ENCODE results near the gene ARMH3.

ARMH3 gene

GRCh38 chr10:101896225-101896877, 159.6 kb downstream of the ARMH3 start:
- TF ChIP-seq, protein P1, sequence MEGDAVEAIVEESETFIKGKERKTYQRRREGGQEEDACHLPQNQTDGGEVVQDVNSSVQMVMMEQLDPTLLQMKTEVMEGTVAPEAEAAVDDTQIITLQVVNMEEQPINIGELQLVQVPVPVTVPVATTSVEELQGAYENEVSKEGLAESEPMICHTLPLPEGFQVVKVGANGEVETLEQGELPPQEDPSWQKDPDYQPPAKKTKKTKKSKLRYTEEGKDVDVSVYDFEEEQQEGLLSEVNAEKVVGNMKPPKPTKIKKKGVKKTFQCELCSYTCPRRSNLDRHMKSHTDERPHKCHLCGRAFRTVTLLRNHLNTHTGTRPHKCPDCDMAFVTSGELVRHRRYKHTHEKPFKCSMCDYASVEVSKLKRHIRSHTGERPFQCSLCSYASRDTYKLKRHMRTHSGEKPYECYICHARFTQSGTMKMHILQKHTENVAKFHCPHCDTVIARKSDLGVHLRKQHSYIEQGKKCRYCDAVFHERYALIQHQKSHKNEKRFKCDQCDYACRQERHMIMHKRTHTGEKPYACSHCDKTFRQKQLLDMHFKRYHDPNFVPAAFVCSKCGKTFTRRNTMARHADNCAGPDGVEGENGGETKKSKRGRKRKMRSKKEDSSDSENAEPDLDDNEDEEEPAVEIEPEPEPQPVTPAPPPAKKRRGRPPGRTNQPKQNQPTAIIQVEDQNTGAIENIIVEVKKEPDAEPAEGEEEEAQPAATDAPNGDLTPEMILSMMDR (IDR thresholded peaks at IDR 0.05; ENCODE audit: low read depth, low read length): no peak
- H3K4me1 ChIP-seq: no peaks in the 10 kb centered on the region
- DNase-seq: no peak
- H3K4me3 ChIP-seq (ENCODE audit: low read depth, low read length): no peak overlapping the region
- H3K36me3 ChIP-seq: no peaks in the 10 kb centered on the region
- no peaks in the 10 kb centered on the region for H3K27me3 ChIP-seq
- no peaks in the 10 kb centered on the region for H3K9me3 ChIP-seq

DNA sequence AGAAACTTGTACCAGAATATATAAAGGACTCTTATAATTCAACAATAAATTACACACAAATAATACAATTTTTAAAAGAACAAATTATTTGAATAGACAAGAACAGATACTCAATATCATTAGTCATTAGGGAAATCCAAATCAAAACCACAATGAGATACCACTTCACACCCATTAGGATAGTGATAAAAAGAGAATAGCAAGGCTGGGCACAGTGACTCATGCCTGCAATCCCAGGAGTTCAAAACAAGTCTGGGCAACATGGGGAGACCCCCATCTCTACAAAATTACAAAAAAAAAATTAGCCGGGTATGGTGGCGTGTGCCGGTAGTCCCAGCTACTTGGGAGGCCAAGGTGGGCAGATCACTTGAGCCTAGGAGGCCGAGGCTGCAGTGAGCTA, 160.2 kb downstream of the ARMH3 start:
- H3K36me3 ChIP-seq: no peaks in the 10 kb centered on the region
- H3K9me3 ChIP-seq: no peaks in the 10 kb centered on the region
- H3K4me1 ChIP-seq: no peaks in the 10 kb centered on the region
- H3K27me3 ChIP-seq: no peaks in the 10 kb centered on the region
- no peak overlapping the region for H3K4me3 ChIP-seq (ENCODE audit: low read depth, low read length)
- DNase-seq: no peak
- TF ChIP-seq, protein P1 (IDR thresholded peaks at IDR 0.05; ENCODE audit: low read depth, low read length): no peak

DNA sequence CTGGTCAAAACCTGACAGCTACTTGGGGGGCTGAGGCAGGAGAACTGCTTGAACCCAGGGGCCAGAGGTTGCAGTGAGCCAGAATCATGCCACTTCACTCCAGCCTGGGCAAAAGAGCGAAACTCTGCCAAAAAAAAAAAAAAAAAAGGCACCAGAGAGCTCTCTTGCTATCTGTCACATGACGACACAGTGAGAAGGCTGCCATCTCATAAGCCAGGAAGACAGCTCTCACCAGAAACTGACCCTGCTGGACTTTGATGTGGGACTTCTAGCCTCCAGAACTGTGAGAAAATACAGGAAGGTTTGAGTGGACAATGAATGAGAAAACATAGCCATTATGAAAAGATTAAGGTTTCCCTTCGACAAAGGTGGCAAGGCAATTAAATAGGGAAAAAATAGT, 161.2 kb downstream of the ARMH3 start:
- H3K9me3 ChIP-seq: no peaks in the 10 kb centered on the region
- H3K4me1 ChIP-seq: no peaks in the 10 kb centered on the region
- TF ChIP-seq, protein P1 (IDR thresholded peaks at IDR 0.05; ENCODE audit: low read depth, low read length): no peak
- DNase-seq: no peak
- H3K27me3 ChIP-seq: no peaks in the 10 kb centered on the region
- no peak overlapping the region for H3K4me3 ChIP-seq (ENCODE audit: low read depth, low read length)
- H3K36me3 ChIP-seq: no peaks in the 10 kb centered on the region

DNA sequence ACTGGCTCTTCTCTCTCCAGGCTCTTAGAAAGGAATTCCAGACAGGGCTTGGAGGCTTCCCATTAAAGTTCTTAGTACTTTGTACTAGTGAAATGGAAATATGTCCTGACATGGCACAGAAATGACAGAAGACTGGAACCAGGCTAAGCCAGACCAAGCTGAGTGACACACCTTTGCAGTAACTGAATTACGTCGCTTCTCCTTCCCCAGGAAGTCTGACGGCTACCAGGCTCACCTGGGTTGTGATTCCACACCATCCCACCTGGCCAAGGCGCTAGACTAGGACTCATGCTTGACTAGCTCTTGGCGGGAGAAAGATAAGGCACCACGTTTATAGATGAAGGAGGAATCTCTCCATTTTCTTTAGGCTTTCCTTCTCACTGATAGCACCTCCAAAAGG, 161.7 kb downstream of the ARMH3 start:
- DNase-seq: no peak
- H3K4me1 ChIP-seq: no peaks in the 10 kb centered on the region
- TF ChIP-seq, protein P1 (IDR thresholded peaks at IDR 0.05; ENCODE audit: low read depth, low read length): no peak
- H3K27me3 ChIP-seq: no peaks in the 10 kb centered on the region
- no peaks in the 10 kb centered on the region for H3K36me3 ChIP-seq
- H3K4me3 ChIP-seq (ENCODE audit: low read depth, low read length): no peak overlapping the region
- no peaks in the 10 kb centered on the region for H3K9me3 ChIP-seq

DNA sequence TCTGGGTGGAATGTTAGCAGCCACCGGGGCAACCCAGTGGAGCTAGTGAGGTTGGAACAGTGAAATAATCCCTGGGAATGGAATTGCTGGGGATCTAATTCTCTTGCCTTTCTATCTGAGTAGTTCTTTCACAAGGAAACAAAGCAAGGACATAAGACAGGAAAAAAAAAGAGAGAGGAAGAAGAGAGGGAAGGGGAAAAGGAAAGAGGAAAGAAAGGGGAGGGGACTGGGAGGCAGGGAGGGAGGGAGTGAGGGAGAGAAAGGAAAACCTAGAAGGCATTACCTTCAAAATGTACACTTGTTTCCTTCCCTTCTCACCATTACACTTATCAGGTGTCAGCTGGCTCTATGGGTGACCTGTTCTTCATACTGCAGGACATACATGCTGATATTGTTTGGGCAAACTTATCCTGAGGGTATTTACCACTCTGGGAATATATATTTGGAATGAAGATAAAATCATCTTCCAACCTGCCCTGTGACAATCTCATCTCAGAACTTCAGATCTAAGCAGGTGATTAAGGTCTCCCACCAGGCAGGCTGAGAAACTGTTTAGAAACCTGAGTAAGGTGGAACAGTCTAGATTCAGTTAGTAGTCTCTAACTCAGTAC, 162.4 kb downstream of the ARMH3 start:
- TF ChIP-seq, protein P1 (IDR thresholded peaks at IDR 0.05; ENCODE audit: low read depth, low read length): no peak
- H3K36me3 ChIP-seq: no peaks in the 10 kb centered on the region
- no peaks in the 10 kb centered on the region for H3K4me1 ChIP-seq
- H3K27me3 ChIP-seq: no peaks in the 10 kb centered on the region
- no peak for DNase-seq
- H3K4me3 ChIP-seq (ENCODE audit: low read depth, low read length): no peak overlapping the region
- no peaks in the 10 kb centered on the region for H3K9me3 ChIP-seq

GRCh38 chr10:101892782-101893391, 163.1 kb downstream of the ARMH3 start:
- TF ChIP-seq, protein P1 (IDR thresholded peaks at IDR 0.05; ENCODE audit: low read depth, low read length): no peak
- H3K9me3 ChIP-seq: no peaks in the 10 kb centered on the region
- H3K4me3 ChIP-seq (ENCODE audit: low read depth, low read length): no peak overlapping the region
- H3K27me3 ChIP-seq: no peaks in the 10 kb centered on the region
- no peaks in the 10 kb centered on the region for H3K4me1 ChIP-seq
- no peak for DNase-seq
- no peaks in the 10 kb centered on the region for H3K36me3 ChIP-seq
